Glomerular endothelial cell (primary cell): ENCODE measurements around the gene URI1. TPM values are rescaled to one million over a fixed set of nuclear protein-coding genes. Genes with fewer than 3 reads are reported as not detected.

ENCODE experiments used
- DNase-seq: peaks from one replicate; pipeline ENCODE4 v3.0.0-alpha.2; 2011; ENCODE audit warnings: low read depth, low spot score; ENCODE audit errors: extremely low read depth
- total RNA-seq: library from RNA; depleted of rRNA; stranded (reverse); fragments of >200 nt; gene quantifications from 2 replicates; pipeline ENCODE4 v1.2.3, GENCODE V29; 2015

URI1 gene
- total RNA-seq, 1 donor from 2014 or later, result 25.6 TPM

DNA sequence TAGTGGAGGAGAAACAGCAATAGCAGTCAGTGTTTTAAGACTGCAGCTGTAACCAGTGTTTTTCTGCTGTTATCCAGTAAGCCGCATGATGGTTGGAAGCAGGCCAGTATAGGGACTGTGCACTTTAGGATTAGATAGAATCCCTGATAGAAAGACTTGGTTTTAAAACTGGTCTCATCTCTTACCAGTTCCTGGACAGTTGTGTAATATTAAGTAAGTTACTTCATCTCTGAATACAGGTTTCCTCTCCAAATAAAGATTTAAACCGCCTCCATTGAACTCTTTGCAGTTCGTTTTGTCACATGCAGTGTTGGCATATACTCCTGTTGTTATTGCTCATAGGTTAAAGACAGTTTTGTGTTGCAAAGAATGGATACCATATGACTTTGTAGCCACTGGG, 25.6 kb downstream of the URI1 start:
- no peak for DNase-seq

DNA sequence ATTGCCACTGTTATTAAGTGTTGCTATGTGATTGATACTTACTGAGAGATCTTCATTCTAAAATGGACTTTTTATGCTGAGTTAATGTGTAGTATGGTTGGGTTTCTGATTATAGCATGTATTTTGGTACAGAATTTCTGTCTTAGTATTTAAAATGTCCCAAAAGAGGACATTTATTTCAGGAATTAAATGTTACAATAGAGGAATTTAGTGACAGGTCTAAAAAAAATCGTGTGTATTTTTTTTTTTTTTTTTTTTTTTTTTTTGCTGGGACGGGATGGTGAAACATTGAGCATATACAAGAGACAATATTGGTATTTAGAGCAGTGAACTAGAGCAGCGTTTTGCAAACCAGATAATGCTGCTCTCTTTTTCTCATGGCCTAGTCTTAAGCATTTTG, 27.9 kb downstream of the URI1 start:
- DNase-seq, result no peak

DNA sequence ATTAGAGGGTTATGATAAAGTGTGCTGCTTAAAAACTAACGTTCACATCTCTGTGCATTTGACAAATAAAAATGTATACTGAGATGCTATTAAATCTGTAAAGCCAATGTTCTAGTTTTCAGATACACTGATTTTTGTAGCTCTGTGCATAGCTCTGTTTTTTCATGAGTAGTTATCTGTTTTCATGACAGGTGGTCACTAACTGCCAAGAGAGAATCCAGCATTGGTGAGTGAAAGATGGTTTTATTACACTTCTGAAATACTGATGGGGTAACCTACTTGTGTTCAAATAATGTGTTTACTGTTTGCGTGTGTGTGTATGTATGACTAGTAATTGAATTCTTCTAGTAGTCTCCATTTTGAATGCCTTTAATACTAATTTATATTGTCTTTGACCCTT, 29.0 kb downstream of the URI1 start:
- no peak for DNase-seq

DNA sequence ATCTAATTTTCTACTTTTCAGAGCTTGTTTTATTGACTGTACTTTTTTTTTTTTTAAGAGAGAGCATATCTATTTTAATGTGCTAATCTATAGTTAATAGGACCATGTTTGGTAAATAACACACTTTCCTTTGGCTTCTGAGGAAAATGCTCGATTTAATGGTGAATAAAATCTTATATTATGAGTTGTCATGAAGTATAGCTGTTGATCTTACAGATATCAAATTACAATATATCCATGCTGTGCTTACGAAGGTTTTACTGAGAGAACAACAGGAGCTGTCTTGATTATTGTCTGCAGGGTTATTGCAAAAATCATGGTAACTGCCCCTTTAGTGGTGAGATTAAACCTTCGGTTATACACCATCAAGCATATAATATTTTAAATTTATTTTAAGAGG, 29.6 kb downstream of the URI1 start:
- DNase-seq, result no peak

DNA sequence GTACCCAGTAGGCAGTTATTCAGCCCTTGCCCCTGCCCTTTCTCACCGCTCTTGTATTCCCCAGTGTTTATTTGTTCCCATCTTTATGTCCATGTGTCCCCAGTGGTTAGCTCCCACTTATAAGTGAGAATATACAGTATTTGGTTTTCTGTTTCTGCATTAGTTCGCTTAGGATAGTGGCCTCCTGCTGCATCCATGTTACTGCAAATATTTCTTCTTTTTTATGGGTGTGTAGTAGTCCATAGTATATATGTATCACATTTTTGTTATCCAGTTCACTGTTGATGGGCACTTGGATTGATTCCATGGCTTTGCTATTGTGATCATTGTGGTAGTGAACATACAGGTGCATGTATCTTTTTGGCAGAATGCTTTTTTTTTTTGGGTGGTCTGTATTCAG, 32.7 kb downstream of the URI1 start:
- DNase-seq, result no peak

DNA sequence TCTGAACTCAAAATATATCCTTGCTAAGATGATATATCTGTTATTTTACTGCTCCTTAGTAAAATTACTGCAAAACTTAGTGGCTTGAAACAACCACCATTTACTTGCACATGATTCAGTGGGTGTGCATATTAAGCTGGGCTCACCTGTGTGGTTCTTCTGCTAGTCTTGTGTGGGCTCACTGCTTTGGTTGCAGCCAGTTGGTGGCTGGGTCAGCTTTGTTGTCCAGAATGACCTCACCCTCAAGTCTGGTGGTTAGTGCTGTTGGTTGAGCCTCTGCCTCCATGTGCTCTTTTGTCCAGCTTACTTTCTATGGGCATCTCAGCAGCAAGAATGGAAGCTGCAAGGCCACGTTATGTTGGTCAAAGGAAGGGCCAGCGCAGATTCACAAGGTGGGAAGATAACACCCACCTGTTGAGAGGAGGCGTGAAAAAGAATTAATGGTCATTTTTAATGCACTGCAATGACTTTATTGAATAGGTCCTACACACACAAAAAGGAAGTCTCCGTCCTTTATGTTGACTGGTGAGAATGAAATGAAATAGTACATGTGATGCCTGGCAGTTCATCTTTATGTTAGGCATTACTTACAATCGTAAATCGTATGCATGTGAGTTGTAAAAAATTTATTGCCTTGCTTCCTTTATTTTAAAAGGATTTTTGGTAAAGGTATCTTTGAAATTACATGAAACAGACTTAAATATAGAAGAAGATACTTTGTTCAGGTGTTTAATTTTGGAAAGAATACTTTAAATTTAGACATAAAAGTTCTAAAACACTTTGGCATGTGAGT, 34.3 kb downstream of the URI1 start:
- no peak for DNase-seq

DNA sequence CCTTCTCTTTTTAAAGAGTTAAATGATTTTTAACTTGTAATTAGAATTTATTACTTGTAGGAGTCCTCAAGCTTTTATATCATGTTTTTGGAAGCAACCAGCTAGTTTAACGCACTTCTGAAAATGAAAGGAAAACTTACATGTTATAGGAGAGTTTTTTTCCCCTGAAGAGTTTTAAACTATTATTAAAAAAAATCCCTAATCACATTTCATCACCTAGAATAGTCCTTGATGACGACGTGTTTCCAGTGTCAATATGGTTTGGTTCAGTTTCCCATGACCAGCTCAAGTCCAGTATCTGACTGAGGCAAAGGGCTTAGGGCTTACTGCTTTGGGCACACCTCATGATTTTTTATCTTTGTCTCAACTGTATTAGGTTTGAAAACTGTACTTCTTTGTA, 36.0 kb downstream of the URI1 start:
- no peak for DNase-seq

DNA sequence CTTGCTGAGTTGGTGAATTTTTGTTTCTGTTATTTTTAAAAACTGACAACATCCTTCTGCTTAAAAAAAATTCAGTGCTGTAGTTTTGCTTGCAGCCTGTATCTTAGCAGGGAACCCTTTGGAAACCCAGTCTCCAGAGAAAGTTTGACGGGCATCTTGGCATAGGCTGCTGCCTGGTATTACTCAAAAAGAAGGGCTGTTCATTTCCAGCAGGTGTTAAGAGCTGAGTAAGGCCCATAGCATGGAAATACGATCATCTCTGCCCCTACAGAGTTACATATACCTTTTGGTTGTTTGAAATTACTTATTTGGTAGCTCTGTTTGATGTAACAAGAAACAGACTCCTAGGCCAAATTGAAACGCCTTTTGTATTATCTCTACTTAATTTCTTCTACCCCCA, 41.5 kb downstream of the URI1 start:
- DNase-seq, result no peak

DNA sequence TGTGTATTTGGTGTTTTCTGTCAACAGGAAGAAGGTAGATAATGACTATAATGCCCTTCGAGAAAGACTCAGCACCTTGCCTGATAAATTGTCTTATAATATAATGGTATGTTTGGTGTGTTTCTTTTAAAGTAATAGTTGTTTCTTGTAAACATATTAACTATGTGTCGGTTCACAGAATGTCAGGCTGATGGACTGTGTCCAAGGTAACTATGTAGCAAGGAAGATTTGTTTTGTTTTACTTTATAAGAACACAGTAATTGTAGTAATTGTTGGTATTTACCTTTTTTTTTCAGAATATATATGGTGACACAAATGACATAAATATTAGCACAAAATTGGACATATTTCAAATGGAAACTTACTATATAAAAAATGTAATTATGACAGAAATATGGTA, 43.2 kb downstream of the URI1 start:
- DNase-seq, result no peak

DNA sequence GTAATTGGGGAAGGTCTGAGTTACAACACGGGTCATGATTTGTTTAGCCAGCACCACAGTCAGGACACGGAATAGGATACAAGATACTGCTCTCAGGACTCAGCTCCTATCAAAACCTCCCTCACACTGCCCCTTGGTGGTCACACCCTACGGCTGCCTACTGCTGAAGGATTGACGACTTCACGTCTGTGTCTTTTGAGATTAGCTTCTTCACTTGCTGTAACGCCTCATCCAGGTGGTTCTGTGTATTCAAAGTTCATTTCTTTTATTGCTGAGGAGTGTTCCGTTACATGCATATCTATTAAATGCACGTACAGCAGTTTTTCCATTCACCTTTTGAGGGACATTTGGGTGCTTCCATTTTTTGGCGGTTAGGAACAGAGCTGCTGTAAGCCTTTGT, 46.3 kb downstream of the URI1 start:
- DNase-seq, result no peak

DNA sequence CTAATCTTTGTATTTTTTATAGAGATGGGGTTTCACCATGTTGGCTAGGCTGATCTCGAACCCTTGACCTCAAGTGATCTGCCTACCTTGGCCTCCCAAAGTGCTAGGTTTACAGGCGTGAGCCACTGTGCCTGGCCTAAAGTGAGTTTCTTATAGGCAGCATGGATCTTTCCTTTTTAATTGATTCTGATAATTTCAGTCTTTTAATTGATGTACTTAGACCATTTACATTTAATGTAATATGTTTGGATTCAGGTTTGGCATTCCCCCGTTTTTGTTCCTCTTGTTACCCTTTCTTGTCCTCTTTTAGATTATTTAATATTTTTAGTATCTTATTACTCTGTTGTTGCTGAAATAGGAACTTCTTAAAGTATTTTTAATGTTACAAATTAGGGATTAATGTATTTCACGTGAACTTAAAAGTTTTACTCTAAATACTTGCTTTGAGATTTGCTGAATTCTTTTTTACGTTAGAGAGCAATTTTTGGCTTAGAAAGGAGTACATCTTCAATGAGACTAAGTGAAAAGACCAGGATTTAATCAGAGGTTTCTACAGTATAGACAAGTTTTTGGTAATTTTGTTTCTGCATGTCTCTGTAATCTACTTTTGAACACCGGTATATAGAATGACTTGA, 50.3 kb downstream of the URI1 start:
- DNase-seq, result no peak

DNA sequence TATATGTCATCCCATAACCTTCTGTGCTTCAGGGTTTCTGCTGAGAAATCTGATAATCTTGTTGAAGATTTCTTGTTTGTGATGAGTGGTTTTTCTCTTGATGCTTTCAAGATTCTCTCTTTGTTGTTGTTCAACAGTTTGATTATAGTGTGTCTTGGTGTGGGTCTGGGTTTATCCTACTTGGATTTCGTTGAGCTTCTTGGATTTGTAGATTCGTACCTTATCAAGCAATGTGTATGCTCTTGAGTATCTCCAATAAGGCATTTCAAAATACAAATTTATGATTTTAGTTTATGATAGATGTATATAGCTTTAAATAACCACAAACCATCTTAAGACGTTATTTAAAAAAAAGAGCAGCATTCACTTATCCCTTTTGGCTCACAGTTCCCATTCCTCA, 57.5 kb downstream of the URI1 start:
- no peak for DNase-seq

DNA sequence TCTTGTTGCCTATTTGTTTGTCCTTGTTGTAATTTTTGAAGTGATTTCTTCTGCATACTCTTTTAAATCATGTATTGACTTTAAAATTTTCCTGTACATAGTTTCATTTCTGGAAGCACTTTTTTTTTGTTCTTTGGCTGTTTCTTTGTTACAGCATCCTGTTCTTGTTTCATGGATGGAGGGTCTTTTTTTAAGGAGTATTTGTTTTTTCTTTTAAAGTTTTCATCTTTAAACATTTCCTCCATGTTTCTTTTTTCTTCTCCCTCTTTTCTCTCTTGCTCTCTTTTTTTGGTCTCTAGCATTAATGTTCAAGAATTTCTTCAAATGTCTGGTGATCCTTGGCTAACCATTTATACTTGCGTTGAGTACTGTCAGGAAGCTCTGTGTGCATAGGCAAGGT, 58.8 kb downstream of the URI1 start:
- DNase-seq, result no peak

DNA sequence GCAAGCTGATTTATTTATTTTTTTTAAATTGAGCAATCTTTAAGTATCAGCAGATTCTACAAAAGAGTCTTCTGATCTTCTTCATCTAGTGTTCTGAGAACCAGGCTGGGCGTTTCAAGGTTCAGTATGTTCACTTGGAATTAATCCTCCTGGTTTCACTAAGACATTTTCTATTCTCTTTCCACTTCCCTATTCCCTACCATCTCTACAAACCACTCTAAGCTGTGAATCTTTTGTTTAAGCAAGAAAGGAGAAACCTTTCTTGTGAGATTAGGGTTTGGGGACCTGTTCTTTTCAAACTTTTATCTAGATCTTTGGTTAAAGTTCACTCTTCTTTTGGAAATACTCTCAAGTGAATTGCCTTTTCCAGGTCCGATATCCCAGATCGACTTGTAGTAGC, 59.3 kb downstream of the URI1 start:
- no peak for DNase-seq

DNA sequence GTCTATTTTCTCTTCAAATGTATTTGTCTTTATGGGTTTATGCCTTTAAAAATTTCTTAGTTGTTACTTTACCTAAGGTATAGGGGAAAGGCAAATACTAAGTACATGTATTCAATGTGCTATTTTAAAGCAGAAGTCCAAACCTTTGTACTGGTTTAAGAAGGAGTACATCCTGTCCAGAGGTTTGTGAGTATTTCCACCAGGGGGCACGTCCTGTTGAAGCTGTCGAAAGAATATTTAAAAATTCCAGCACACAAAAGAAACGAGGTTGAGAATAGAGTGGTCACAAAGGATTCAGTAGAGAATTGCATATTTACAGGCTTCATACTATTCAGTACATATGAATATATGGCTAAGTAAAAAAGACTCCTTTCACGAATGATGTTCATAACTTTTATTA, 59.8 kb downstream of the URI1 start:
- DNase-seq, result peak; percentile 23

DNA sequence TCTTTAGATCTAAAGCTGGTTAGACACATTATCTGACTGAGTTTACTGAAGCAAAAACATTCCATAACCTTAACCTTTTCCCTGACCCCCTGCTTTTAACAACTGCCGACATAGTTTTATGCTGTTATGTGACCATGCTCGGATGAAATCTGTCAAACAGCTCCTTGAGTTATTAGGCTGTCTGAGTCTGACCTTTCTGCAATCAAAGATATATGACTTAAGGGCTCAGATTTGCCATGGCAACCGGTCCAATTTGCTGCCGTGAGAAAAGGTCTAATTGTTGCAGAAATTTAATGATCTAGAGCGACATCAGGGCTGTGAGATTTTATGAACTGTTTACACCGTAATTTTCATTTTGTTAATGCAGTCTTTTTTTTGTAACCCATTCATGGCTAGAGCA, 61.8 kb downstream of the URI1 start:
- DNase-seq, result no peak

DNA sequence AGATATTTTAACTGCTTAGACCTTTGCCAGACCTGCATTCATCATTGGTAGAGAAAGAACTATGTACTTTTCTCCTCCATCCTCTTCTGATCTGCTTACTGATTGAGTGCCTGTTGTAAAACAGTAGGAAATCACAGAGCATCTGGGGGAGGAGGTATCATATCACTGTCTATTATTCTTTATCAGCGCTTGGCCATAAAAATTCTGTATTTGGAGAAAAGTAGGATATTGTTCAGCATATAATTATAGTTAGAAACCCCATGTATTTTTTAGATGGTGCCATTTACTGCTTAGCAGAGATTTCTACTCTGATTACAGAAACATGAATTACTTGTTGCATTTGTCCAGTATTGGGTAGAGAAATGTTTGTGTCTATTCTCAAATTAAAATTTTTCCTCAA, 62.4 kb downstream of the URI1 start:
- no peak for DNase-seq

DNA sequence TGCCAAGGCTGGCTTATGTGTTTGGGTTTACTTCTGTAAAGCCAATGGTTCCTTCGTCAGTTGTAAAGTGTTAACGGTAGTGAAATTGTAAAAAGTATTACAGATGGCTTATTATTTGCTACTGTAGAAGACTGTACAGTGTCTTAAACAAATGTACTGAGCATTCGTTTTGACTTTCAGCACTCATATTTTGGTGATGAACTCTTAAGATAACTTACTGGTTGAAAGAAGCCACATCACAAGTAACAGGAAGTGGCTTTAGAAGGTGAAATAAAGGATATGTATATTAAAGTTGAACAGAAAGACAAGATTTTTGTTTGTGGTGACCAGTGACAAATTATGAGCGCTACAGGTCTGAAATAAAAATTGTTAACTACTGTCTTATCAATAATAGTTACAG, 64.2 kb downstream of the URI1 start:
- no peak for DNase-seq

DNA sequence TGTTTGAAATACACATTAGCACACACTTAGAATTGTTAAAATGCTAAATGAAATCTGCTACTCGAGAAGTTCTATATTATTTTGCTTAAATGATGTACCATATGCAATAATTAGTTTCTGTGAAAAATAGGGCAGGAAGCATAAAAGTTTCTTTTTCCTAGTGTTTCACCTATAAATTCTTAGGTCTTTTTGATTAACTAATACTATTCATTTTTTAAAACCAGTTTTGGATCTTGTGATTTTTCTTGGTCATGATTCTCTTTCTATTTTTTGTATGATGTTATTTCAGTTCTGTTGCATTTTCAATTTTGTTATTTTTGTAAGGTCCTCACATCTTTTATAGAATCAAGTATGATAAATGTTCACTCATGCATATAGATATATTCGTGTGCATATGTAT, 66.1 kb downstream of the URI1 start:
- no peak for DNase-seq

DNA sequence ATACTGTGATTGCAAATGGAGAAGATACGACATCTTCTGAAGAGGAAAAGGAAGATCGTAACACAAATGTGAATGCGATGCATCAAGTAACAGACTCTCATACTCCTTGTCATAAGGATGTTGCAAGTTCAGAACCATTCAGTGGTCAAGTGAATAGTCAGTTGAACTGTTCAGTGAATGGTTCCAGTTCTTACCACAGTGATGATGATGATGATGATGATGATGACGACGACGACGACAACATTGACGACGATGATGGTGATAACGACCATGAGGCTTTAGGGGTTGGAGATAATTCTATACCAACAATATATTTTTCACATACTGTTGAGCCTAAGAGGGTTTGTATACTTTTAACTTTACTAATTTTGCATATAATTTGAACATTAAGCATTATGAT, 67.0 kb downstream of the URI1 start:
- DNase-seq, result no peak

DNA sequence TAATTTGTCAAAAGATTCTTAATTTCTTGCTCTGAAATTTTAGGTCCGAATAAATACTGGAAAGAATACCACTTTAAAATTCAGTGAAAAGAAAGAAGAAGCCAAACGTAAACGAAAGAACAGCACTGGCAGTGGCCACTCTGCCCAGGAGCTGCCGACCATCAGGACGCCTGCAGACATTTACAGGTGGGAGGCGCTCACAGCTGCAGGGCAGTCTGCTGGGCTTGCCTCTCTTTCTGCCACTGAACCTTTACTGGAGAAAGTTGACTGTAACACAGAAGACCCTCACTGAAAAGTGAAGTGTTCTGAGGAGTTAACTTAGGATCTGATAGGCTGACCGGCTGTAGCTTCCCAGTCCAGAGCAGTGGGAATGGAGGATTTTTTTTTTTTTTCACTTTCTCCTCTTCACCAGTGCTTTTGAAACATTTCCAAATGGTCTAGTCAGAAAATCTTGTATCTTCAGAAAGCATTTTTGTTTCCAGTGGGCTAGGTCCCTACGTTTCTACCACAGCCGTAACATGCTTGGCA, 69.1 kb downstream of the URI1 start:
- no peak for DNase-seq

DNA sequence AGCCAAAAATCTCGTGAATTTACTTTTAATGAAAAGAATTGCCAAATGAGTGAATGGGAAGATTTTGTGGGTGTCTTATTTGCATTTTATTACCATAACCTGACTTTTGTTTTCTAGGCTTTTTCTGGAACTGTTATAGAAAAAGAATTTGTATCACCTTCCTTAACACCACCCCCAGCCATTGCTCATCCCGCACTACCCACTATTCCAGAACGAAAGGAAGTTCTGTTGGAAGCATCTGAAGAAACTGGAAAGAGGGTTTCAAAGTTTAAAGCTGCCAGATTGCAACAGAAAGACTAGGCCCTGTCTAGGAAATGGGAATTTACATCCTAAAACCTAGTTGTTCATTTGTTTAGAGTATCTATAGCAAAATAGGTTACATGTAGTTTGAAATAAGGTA, 72.7 kb downstream of the URI1 start:
- no peak for DNase-seq

DNA sequence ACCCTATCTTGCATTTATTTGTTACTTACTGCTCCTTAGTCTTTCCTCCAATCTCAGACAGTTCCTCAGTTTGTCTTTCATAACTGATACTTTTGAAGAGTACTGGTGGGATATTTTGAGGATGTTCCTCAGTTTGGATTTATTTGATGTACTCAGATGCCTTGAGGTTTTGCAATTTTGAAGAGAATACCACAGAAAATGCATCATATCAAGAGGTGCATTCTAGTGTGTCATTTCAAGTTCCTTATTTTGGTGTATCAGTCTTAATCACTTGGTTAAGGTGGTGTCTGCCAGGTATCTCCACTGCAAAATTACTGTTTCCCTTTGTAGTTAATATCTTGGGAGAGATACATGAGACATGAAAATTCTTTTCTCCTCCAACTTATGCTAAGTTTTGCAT, 75.1 kb downstream of the URI1 start:
- no peak for DNase-seq
